ENCODE data around the gene TOR1AIP2. TPM values are rescaled to one million over a fixed set of nuclear protein-coding genes. Genes with fewer than 3 reads are reported as not detected.
"Not testable (repeated sequence)": the region's sequence is repeated elsewhere in the genome, so short reads cannot be mapped to it uniquely, and the experiment has no call there.

The TOR1AIP2 gene
- total RNA-seq, 1 donor from 2014 or later: 59.4 TPM

DNA sequence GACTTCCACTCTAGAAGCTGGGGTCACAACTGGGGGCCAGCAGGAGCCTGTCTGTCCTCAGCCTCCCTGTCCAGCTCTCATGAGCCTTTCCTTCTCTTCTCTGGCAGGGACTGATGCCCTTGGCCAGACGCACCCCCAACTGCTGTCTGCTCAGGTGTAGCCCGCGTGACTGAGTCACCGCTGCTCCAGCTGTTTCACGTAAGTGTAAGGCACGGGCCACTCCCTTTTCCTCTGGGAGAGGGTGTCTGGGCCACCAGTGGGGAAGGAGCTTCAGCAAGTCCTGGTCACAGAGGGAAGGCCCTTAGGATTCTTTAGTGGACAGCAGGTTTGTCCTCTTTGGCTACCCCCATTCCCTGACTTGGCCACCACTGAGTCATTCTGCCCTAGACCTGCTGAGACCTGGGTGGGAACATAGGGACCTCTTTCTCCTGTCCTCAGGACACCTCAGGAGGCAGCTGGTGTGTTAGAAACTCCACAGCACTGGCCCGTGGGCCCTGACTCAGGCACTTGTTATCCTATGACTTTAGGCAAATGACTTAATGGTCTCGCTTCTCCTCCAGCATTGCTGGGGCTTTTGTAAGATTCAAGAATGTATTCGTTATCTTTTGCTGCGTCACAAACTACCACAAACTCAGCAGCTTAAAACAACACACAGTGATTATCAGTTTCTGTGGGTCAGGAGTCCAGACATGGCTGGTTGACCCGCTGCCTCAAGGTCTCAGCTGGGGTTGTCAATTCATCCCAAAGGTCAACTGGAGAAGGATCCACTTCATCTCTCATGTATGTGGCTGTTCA, 69.7 kb downstream of the TOR1AIP2 start:
- DNase-seq (ENCODE audit: low read depth in 2 of 2): no peak

DNA sequence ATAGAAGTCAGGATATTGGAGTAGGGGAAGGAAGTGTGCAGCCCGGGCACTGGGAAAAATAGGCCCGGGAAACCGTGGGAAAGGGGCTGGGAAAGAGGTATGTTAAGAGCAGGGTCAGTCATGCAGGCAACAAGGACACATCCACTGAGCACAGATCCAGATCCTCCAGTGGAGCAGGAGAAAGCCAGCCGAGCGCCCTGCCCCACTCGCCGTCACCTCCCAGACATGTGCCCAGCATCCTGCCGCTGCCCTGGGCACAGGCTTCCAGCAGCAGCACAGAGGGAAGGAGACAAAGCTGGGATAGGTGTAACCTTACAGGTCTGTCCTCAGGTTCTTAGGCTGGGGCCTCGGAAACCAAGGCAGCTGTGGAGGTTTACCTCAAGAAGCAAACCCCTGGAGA, 70.3 kb downstream of the TOR1AIP2 start:
- DNase-seq (ENCODE audit: low read depth in 2 of 2): peak; percentile 20 to 47

DNA sequence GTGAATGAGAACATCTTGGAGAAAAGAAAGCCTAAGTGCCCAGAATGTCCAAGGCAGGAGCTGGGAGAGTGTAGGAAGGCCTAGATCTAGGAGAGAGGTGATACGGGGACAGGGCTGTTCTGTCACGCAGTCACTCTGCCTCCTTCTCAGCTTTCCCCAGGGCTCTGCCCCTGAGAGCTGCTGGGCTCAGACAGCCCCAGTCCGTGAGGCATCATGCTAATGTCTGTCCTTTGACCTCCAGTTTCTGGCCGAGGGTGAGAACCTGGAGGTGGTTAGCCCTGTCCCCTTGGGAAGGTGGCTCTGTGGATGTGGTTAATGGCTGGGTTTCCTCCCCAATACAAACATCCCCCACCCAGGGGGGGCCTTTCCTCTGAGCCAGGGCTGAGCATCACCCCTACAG, 71.3 kb downstream of the TOR1AIP2 start:
- DNase-seq (ENCODE audit: low read depth in 2 of 2): no peak

DNA sequence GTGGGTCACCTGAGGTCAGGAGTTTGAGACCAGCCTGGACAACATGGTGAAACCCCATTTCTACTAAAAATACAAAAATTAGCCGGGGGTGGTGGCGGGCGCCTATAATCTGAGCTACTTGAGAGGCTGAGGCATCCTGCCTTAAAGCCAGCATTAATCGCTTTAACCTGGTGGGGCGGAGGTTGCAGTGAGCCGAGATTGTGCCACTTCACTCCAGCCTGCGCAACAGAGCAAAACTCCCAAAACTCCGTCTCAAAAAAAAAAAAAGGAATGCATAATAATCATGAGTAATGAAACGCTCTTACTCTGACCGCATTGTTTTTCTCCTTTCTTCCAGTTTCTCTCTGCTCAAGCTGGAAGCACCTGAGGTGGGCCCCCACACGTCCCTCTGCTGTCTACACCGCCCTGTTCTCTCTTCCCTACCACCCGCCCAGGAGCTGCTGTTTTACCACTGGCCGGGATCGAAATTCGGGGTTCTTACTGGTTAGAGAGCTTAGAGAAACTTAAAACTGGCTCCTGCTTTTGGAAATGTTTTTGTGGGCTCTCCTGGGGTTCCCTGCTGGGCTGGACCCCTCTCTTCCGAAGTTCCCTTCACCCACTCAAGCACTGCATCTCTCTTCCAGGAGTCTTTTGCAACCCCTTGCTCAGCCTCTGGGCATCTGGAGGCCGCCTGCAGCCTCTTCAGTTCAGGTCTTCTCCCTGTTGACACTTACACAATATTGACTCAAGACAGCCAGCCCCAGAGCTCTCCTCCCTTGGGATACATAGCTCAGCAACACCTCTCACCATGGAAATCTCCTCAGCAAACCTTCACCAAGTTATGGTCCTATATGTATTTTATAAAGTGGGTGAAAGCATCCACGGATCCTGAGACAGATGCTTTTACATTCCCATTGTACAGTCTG, 72.1 kb downstream of the TOR1AIP2 start:
- no peak for DNase-seq (ENCODE audit: low read depth in 2 of 2)

DNA sequence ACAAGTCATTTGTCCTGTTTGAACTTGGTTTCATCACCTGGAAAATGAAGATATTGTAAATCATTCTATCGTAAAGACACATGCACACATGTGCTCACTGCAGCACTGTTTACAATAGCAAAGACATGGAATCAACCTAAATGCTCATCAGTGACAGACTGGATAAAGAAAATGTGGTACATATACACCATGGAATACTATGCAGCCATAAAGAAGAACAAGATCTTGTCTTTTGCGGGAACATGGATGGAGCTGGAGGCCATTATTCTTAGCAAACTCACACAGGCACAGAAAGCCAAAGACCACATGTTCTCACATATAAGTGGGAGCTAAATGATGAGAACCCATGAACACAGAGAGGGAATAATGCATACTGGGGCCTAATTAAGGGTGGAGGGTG, 73.2 kb downstream of the TOR1AIP2 start:
- not testable (repeated sequence) for DNase-seq (ENCODE audit: low read depth in 2 of 2)

DNA sequence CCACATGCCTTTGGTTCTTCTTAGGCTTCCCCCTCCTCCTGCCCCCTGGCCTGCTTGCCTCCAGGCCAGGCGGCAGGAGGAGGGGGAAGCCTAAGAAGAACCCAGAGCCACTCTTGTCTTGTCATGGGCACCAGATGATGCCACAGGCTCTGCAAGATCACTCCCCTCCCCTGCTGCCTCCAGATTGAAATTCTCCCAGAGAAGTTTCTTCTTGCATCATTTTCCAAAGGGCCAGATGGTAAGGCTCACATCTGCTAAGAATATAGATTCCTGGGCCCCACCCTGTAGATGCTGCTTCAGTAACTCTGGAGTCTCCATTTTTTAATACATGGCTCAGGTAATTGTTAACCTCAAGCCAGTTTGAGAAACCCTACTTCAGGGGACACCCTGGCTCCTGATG, 73.7 kb downstream of the TOR1AIP2 start:
- DNase-seq (ENCODE audit: low read depth in 2 of 2): no peak

DNA sequence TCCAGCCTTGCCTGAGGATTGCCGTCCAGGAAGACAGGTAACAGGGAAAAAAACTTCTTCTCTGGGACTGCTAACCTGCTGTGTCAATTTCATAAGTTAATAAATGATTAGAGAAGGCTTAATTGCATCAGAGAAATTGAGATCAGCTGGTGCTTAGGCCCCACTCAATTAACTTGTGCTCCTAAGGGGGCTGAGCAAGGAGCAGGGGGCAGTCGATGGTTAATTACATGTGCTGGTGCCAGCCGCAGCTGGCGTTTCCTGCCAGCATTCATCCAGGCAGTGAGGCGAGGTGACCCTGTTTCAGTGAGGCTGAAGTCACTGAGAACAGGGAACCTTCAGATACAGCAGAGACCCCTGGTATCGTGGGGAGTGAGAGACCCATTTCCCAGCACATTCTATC, 74.5 kb downstream of the TOR1AIP2 start:
- no peak for DNase-seq (ENCODE audit: low read depth in 2 of 2)

DNA sequence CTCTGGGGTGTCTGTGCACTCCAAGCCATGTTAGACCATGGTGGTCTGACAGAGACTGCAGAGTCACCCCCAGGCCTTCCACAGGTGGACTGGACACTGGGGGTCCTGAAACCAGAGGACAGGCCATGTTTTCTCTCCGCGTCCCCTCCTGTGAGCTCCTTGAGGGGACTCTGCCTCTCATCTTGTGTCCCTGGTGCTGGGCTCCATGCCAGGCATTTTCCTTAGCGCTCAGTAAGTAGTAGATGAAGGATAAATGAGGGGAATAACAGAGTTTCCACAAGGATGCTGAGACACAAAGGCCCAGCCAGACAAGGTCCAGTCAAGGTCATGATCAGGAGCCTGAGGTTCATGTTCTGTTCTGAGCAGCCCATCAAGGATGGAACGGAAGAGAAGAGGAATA, 77.1 kb downstream of the TOR1AIP2 start:
- DNase-seq (ENCODE audit: low read depth in 2 of 2): no peak

DNA sequence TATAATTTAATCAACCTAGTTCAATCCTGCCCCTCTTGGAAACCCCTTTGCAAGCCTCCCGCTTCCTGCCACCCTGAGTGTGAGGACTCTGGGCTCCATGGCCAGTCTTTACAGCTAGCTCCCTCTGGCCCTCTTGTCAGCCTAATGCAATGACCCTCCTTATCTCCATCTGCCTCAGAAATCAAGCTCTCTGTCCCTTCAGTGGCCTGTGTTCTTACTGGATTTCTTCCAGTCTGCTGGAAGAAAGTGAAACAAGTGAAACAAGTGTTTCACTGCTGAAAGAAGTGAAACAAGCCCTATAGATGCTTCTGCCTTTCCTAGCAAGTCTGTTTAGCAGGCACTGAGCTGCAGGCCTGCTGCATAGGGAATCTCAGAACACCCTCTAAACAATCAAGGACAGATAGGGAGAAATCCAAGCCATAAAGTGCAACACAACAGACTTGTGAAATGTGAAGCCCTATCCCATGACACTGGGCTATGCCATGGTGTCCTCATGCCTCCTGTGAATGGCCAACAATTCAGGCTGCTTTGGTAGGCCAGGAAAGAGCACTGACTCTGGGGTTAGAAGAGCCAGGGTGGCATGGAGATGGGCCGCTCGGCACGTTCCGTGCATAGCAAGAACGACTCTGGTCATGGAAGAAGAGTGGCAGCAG, 78.6 kb downstream of the TOR1AIP2 start:
- DNase-seq (ENCODE audit: low read depth in 2 of 2): no peak

DNA sequence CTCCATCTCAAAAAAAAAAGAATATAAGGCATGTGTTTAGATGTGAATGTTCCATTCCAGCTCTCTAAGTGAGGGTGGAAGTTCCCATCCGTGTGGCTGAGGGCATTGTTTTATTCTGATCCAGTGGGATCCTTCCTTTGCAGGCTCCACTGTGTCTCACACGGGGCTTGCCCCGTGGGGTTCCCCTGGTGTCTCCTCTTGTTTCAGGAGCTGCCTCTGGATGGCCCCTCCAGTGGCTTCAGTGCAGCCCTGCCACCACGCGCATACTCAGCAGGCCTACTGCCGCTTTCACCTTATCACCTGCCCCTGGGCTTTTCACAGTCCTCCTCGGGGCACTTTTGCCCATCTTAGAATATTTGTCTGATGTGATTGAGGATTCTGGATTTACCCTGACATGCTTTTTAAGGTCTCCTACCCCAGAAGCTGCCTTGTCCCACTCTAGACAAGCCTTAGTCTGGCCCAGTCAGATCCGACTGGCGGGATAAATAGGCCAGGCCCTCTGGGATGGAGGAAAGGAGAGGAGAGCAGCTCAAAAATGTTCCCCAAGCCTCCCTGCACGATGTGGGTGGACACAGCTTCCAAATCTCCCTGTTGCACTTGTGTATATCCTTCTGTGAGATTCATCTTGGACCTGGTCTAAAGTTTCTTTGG, 79.3 kb downstream of the TOR1AIP2 start:
- DNase-seq (ENCODE audit: low read depth in 2 of 2): no peak

DNA sequence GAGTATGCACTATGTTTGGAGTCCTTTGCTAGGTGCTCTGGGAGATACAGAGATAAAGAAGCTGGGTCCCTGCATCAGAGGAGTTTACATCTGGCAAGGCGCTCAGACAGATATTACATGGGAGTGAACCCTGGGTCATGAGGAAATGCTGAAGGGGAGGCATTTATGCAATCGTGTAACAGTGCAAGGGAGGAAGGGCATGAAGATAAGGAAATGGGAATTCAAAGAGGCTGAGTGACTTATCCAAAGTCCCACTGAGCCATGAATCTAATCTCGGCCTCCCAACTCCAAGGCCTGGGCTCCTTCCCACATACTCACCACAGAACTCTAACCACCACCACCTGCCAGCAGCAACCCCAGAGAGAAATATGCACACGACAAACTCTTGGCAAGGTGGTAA, 82.9 kb downstream of the TOR1AIP2 start:
- no peak for DNase-seq (ENCODE audit: low read depth in 2 of 2)

DNA sequence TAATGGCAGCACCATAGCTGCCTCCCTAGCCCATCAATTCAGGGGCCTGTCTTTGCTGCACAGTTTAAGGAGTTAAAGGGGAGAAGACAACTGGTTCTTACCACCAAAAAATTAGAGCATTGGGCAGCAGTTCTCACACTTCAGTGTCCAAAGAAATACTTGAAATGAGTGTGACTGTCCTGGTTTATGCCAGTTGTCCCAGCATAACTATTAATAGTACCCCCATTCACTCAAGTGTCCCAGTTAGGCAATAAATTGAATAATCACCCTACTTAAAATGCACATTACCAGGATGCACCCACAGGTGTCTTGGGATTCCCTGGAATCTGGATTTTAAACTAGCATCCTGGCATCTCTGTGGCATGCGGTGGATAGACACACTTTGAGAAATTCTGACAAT, 83.5 kb downstream of the TOR1AIP2 start:
- no peak for DNase-seq (ENCODE audit: low read depth in 2 of 2)

DNA sequence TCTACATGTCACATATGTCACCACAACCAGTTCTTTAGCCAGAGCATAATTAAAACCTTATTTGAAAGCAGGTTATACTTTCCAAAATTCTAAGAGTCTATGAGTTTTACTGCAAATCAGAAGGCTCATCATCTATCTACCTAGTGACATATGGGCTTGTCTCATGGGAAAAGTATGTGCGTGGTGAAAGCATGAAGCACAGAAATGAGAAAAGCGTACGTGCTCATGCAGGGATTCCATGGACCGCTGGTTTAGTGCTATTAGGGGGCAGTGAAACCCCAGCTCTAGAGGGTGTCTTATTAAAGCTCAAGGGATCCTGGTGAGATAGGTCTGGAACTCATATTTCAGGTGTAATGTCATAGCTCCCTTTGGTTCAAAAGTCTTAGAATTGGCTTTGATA, 84.3 kb downstream of the TOR1AIP2 start:
- no peak for DNase-seq (ENCODE audit: low read depth in 2 of 2)

Other genes starting within 250 kb of the TOR1AIP2 start
- 0.13 and 0.51 TPM in 2 replicates for gene FAM163A, start 134.5 kb downstream of the TOR1AIP2 start, total RNA-seq
- gene TOR1AIP1, start 4.5 kb upstream of the TOR1AIP2 start, total RNA-seq: 16.4 and 25.8 TPM in 2 replicates
- 33.3 and 41.5 TPM in 2 replicates for gene CEP350, start 77.0 kb upstream of the TOR1AIP2 start, total RNA-seq

Data from dermis microvascular lymphatic vessel endothelial cell (primary cell).